Stimulated activated CD4-positive, alpha-beta T cell treated with anti-CD3 and anti-CD28 coated beads, Interleukin-1b, Interleukin-23, amount 100 ng/mL, for 1 hour (primary cell): ENCODE data around the gene RUNX3.
"Not testable (repeated sequence)": the region's sequence is repeated elsewhere in the genome, so short reads cannot be mapped to it uniquely, and the experiment has no call there.

Experiments used
- DNase-seq, 2 donors: peaks; one replicate each; pipeline ENCODE4 v3.0.0-alpha.2; 2020; ENCODE audit warnings: low read depth in 2 of 2

The RUNX3 gene

DNA sequence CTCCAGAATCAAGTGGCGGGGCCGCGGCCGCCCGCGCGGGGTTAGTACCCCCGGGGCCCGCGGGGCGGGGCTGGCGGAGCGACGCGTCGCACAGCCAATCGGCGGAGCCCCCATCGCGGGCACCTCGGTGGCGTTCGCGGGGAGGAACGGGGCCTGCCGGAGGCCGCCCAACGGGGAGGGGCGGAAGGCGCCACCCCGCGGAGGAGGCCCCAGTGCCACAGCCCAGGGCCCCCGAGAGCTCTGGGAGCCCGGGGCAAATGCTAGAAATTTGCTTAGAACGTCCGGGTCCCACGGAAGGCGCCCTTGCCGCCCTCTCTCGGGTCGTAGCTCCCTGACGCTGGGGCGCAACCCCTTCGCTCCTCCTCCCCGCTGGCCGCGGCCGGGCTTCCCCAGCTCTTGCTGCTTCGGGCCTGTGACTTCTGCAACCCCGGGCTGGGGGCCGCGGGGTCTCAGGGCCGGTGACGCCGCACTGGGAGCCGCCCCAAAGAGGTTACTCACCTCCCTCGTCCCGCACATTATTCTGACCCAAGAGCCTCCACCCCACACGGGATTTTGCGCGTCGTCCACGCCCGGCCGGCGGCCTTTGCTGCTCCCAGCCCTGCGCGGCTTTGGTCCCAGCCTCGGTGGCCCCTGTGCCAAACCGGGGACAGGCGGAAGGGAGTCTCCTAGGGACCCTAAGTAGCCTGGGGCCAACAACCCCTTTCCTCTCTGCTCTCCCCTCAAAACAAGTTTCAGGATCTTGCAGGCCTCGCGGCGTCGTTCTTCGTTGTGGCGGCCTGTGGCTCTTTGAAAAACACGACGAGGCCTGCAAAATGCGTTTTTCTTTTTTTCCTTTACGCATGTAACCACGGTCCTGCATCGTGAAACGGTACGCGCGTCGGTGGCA lies at the start of gene RUNX3:
TSS of gene RUNX3 (minus strand) at position 17 of the 886 bp plus-strand sequence. CDS start 408 bp downstream, outside the sequence.
- peak; percentile 81 to 90 for DNase-seq

DNA sequence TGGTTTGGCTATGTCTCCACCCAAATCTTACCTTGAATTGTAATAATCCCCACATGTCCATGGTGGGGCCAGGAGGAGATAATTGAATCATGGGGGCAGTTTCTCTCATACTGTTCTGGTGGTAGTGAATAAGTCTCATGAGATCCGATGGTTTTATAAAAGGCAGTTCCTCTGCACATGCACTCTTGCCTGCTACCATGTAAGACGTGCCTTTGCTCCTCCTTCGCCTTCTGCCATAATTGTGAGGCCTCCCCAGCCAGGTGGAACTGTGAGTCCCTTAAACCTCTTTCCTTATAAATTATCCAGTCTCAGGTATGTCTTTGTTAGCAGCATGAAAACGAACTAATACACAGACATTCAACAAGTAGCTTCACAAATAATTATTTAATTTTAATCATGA lies 49.2 kb upstream of the RUNX3 start:
- not testable (repeated sequence) for DNase-seq

DNA sequence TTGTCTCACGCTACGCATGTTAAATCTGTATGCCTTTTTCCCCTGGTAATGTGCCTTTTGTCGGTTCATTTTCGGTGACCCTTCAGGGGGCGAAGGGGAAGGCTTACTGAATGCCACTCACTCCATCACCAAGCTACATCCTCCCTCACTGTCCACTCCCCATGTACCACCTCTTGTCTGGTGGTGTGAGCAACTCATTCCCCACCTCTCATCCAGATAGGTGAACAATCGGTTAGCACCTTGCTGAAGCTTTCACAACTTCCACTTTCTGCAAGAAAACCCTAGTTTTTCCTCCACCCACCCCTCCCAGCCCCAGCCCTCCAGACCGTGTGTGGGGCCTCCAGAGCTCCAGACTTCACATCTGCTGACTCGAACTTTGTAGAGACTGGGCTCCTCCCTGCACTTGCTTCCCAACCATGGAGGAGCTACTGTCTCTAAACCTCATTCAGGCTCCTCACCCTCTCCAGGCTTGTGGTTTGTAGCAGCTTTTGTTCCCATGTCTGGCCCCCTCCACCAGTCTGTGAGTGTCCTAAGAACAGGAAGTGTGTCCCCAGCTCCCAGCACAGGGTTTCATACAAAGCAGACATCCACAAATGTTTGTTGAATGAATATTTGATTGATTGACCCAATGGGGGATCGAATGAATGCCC lies 48.4 kb upstream of the RUNX3 start:
- DNase-seq, result no peak

DNA sequence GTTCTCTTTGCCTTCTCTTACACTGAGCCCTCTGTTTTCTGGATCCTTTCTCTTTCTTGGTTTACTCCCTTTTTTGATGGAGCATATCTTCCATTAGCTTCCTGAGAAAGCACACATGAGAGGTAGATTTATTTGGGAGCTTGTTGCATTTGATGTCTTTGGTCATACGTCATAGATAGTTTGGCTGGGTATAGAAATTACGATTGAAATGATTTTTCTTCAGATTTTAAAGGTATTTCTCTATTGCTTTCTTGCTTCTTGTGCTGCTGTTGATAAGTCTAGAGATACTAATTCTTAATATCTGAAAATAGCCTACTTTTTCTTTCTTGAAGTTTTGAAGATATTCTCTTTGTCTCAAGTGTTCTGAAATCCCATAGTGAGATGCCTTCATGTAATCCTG lies 45.3 kb upstream of the RUNX3 start:
- DNase-seq, result no peak

DNA sequence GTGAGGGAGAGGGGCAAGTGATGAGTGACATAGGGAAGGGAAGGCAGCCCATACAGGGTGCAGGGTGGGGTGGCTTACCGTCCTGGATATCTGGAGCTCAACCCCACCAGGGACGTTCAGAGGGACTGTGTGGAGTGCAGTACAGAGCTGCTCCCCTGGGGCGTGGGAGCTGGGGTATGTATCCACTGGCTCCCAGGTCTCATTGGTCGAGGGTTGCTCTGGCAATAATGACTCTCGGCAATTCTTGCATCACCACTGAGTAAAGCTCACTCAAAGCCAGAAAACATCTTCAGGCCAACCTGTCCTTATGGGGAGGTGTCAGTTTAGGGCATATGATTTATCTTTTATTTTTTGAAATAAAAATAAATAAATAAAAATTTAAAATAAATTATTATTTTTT lies 43.2 kb upstream of the RUNX3 start:
- no peak for DNase-seq

DNA sequence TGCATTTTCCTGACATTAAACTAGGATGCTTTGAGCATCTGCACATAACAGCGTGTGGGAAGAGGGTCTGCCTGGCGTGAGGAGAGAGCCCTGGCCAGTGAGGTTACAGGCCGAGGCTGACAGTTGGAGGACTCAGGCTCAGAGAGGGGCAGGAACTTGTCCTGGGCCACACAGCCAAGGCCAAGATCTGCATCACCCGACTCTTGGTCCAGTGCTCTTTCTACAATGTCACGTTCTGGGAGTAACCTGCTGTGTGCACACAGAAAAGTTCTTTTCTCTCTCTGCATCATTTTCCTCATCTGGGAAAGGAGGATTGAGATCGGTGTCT lies 42.8 kb upstream of the RUNX3 start:
- no peak for DNase-seq

DNA sequence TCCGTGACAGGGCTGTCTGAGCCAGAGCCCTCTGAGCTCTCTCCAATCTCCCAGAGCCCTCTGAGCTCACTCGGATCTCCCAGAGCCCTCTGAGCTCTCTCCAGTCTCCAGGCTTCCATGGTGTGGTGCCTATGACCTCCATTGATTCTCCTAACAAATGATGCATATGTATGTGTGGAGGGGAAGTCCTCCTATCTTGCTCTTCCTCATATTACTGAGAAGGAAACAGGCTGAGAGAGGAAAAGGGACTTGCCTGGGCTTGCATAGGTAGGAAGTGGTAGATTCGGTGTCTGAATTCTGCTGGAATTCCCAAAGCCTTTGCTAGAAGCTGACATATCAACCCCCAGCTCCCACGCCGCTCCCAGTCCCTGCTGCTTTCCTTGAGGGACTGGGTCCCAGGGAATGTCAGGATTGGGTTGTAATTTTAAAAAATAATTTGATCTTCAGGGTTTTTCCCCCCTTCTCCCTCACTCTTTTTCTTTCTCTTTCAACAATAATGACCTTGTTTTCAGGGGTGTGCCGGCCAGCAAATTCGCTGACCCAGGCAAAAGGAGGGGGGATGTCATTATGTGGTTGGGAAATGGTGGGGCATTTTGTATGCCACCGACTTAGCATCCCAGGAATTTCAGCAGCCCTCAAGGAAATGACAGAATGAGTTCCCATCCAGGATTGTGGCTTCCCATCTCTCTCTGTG lies 42.3 kb upstream of the RUNX3 start:
- no peak for DNase-seq

DNA sequence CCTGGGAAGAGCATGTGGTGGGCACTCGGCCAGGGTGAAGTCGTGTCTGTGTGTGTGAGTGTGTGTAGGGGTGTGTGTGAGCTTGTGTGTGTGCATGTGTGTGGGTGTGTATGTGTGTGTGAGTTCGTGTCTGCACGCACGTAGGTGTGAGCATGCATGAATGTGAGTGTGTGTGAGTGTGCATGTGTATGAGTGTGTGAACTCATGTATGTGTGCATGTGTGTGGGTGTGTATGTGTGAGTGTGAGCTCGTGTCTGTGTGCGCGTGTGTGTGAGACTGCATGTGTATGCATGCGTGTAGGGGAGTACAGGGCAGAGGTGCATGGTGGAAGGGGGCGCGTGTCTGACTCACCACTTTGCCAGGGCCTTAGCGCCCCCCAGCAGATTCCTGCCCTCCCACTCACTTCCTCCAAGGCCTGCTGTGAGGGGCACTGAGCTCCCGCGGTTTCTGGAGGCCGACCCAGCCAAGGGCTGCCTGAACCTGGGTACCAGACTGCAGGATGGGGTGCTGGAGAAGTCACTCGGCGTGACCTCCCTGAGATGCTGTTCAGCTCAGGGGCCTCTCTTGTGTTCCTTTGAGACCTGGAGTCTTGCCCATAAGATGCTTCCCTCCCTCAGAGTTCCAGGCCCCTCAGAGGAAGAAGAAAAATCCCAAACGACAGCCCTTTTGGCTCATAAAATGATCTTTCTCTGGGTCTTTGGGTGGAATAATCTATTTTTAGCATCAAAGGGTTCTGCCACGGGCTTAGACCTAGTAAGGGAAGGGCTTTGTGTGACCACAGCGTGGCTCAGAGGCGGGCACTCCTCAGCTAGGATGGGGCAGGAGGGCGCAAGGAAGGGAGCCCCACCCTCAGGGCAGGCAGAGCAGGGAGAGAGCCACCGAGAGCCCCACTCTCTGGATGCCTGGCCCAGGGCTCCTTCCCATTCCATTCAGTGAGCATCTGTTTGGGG lies 41.1 kb upstream of the RUNX3 start:
- DNase-seq, result no peak

DNA sequence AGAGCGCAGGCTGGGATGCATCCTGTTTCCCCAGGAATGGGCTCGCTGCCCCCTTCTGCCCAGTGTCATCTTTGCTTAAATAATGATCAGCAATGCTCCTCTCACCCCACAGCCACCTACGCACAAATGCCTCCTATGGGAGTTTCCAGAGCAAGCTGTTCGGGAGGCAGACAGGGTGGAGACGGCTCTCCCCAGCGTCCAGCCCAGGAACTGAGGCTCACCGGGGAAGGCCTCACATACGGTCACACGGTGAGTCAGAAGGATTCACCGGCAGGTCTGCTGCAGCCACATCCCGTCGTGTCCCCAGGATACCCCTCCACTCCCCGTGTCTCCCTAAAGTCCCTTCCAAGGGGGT lies 40.3 kb upstream of the RUNX3 start:
- no peak for DNase-seq

DNA sequence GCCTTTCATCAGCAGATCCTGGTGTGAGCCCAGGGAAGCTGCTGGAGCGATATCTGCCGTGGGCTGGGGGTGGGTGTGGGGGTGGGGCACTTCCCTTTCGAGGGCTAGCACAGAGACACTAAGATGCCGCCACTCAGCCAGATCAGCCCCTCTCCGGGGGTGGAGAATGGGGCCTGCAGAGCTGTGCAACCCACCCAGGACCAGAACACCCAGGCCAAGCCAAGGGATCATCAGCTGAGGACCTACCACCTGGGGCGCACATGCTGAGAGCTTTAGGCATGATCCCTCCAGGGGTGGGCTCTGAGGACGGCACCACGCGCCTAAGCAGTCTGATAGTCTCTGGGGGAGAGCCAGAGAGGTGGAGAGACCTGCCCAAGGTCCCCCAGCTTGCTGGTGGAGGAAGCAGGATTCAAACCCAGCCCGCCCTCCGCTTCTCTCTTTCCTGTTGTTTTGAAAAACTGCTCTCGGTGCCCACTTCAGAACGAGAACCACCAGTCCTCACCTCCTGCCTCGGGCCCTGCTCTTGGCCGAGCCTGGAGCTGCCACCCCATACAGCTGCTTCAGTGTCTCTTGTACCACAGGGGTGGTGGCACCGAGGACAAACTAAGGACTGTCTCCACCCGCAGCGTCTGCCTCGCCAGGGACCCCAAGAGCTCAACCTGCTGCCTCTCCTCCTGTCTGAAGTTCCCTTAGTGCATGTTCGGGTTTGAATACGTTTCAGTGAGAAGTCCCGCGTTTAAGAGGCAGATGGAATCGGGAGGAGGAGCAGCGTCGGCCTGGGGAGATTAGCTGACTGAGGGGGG lies 39.7 kb upstream of the RUNX3 start:
- DNase-seq, result no peak

DNA sequence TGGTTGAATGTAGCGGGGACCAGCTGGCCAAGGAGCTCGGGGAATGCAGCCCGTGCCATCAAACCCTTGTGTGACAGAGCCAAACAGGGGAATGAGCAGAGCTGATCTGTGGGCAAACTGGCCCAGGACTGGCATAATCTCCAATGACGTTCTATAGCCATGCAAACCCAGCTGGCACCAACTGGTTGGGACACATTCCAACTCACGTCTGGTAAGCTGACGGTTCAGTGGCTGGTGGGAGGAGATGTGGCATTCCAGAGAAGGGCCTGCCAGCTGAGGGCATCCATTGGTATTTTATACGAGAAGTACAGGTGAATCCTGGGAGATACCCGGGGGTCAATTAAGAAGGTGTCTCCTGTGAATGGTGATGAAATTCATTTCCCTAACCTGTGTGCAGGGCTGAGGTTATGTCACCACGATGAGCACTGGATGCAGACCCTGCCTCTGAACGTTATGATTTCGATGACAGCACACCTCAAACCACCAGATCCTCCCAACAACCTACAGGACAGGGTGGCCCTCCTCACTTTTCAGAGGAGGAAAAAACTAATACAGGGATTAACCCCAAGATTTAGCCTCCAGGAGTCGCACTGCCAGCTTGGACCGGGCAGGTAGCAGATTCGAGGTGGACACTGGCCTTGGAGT lies 39.0 kb upstream of the RUNX3 start:
- DNase-seq, result no peak

DNA sequence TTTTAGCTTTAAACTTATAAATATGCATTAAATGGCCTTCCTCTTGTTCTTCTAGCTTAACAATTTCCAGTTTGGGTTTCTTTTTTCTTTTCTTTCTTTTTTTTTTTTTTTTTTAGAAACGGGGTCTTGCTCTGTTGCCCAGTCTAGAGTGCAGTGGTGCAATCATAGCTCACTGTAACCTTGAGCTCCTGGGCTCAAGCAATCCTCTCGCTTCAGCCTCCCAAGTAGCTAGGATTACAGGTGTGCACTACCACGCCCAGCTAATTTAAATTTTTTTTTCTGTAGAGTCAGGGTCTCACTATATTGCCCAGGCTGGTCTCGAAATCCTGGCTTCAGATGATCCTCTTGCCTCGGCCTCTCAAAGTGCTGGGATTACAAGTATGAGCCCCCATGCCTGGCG lies 37.9 kb upstream of the RUNX3 start:
- no peak for DNase-seq

DNA sequence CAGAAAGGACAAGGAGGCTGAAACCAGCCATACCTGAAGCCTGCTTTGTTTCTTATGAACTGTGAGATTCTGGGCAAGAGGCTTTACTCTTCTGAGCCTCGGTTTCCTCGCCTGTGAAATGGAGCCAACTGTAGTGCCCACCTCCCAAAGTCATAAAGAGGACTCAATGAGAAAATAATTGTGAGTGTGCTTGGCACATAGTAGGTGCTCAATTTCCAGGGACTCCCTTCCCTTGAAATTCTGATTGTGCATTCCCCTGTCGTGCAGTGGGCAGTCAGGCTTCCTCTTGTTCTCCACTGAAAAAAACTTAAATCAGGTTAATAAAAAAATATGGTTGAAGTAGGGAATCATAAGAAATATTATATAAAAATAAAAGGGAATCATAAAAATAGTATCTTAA lies 37.5 kb upstream of the RUNX3 start:
- DNase-seq, result no peak

DNA sequence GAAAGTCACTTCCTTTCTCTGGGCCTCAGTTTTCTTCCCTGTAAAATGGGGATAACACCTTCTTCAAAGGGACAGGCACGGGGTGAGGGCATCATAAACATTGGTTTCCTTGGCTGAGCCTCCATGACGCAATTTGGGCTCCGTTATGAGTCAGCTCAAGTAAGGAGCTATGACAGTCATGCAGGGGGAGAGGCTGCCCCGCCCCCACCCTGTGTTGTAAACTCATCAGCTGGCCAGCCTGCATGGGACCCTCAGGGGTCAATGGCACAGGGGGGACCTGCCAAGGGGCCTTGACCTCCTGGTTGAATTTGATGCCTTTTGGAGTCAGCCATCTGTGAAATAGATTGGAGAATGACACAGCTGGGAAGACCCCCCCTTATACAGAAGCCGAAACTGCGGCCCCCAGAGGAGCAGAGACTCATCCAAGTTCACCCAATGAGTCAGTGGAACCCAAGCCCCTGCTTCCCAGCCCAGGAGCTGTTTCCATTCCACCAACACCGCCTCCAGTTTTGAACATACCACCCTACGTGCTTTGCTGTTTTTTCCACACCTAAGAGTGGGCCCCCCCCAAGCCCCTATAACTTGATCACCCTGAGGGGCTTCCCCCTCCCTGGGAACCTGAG lies 36.8 kb upstream of the RUNX3 start:
- peak in 1 of 2 donors; percentile 28 for DNase-seq

DNA sequence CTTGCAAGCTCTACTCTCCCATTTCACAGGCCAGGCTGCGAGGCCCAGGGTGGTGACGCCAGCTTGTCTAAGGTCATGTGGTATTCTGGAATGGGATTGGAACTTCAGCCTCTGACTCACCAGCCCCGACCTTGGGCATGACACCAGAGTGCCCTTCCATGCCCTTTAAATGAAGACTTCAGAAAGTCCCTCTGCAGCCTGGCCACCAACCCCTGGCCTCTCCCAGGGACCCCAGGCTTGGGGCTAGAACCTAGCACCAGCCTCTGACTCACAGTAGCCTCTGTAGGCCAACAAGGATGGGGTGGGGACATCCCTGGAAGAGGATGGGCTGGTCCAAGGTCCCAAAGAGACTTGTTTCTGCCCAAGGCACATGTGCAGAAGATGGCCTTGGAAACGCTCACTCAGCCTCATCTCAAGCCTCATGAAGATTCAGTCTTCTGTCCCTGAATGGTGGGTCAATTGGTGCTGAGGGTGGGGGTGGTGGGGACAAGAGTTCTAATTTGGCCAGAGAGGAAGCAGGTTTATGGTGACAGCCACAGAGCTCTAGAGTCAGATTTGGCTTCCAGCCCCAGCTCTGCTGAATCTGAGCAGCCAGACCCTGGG lies 36.1 kb upstream of the RUNX3 start:
- no peak for DNase-seq

DNA sequence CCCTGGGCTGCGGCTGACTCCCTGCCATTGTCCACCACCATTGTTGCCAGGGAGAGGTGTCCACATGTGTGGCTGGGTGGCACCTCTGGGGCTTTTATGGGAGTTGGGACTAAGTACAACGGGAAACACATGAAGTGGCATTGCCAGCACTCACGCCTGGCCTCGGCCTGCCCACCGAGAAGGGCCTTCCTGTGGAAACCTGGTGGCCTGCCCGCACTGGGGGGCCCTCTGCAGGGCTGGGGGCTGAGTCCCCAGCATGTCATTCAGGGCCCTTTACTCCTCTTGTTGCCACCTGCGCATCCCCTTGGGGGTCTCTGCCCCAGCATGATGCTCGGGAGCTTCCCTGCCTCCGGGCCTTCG lies 35.5 kb upstream of the RUNX3 start:
- DNase-seq, result no peak

DNA sequence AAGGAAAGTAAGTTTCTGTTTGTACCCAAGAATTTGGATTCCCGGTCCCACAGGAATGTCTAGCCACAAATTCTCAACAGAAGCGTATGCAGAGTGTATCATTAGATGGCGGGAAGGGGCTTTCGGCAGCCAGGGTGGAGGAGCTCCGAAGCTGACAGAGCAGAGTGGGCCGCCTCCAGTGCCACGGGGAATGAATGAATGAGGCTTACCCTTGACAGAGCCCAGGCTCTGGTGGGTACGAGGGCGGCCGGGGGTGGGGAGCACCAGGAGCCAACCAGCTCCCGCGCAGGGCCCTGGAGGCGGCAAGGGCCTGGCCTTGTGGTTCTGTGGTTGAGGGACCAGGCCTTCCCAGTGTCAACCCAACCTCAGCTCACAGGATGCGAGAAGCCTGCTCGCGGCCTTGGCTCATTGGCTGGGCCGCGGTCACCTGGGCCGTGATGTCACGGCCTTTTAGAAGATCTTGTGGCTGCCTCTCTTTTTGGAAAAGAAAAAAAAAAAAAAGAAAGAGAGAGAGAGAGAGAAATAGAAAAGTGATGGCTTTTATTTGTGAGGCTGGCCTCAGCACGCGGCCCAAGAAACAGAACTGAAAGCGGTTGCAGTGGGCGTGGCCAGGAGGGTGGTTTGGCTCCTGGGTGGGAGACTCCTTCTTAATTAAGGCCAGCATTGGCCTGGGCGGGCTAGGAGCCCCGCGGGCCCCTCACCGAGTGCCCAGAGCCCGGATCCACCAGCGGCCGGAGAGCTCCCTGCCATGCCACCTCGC lies 34.9 kb upstream of the RUNX3 start:
- peak; percentile 39 to 70 for DNase-seq

DNA sequence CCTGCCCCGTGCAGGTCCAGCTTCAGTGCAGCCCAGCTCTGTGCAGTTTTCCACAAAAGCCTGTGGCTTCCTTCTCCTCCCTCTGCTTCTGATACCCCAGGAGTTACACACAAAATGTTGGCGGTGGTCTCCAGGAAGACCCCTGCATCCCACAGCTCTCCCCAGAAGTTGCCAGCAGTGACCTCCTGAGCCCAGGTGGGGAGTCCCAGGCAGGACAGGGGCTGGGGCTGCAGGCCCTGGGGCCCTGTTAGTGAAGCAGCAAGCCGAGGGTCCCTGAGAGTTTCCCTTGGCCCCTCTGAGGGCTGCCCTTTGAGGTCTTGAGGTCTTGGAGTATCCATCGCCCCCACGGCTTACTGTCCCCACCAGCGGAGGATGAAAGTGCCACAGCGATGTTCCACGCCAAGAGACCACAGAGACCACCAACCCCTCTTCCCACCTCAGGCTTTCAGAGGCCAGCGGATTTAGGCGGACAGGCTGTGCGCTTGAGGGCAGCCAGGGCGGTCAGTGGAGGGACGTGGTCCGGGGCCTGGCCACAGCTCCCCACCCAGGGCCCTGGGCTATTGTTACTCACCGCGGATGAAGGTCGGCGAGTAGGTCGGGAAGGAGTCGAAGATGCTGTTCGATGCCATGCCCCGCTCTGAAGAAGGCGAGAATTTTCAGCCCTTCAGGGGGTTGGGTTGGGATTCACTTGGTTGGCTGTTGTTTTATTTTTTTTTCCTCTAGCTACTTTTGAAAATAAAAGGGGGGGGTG lies 34.0 kb upstream of the RUNX3 start:
- no peak for DNase-seq
